IMR-90 (cell line): Measurements from ENCODE around the gene MLLT10. TPM values are rescaled to one million over a fixed set of nuclear protein-coding genes. Genes with fewer than 3 reads are reported as not detected.

ENCODE experiments used
- ATAC-seq: fragments of 200-7000 bp; cut with Tn5 transposase; 2 replicates; pipeline ENCODE4 v1.9.1; 2020; ENCODE audit warnings: low read depth, mild to moderate bottlenecking, moderate library complexity
- BruUV-seq: library from RNA; stranded (reverse); fragments of 400-500 nt; replicated peaks from 2 replicates; lab custom pipeline; 2021; lab: Mats Ljungman, UMichigan
- CTCF ChIA-PET: fragments of 300-600 bp; formaldehyde crosslinking; extraction: SDS; loops from one replicate; lab custom pipeline; 2021; ENCODE audit warnings: antibody characterized with exemption; lab: Yijun Ruan, JAX
- POLR2A ChIA-PET: fragments of 300-600 bp; sonication (Branson Sonifier 250); formaldehyde crosslinking; loops from one replicate; lab custom pipeline; 2022; ENCODE audit warnings: antibody characterized with exemption; ENCODE audit not compliant: unreplicated experiment; lab: Charles Lee
- DNase-seq: peaks from one replicate; pipeline ENCODE4 v3.0.0; 2013
- H2AFZ ChIP-seq: replicated peaks from 2 replicates; pipeline ENCODE3; 2013; ENCODE audit warnings: low read length, mild to moderate bottlenecking; ENCODE audit not compliant: poor library complexity
- H2AK5ac ChIP-seq: 2 replicates; pipeline ENCODE4 v1.6.1; 2013; ENCODE audit warnings: low read depth, low read length, inconsistent platforms
- H2AK9ac ChIP-seq: replicated peaks from 2 replicates; pipeline ENCODE3; 2013; ENCODE audit warnings: mild to moderate bottlenecking, low read depth, low read length, moderate library complexity; ENCODE audit not compliant: poor library complexity
- H2BK120ac ChIP-seq: 2 replicates; pipeline ENCODE4 v1.6.1; 2013; ENCODE audit warnings: low read depth, low read length, inconsistent platforms
- H2BK15ac ChIP-seq: 3 replicates; pipeline ENCODE4 v1.6.1; 2013; ENCODE audit warnings: low read depth, low read length, inconsistent platforms
- H2BK20ac ChIP-seq: 2 replicates; pipeline ENCODE4 v1.6.1; 2013; ENCODE audit warnings: low read depth, mild to moderate bottlenecking, inconsistent platforms, low read length, moderate library complexity
- H2BK5ac ChIP-seq: 2 replicates; pipeline ENCODE4 v1.6.1; 2013; ENCODE audit warnings: mild to moderate bottlenecking, low read depth, low read length, inconsistent platforms; ENCODE audit not compliant: poor library complexity, severe bottlenecking
- H3K14ac ChIP-seq: replicated peaks from 2 replicates; pipeline ENCODE4 v1.6.1; 2013; ENCODE audit warnings: low read depth, low read length, inconsistent platforms
- H3K18ac ChIP-seq: 2 replicates; pipeline ENCODE4 v1.6.1; 2013; ENCODE audit warnings: low read depth, low read length, control low read depth
- H3K23ac ChIP-seq: 2 replicates; pipeline ENCODE4 v1.6.1; 2013; ENCODE audit warnings: low read depth, low read length, inconsistent platforms
- H3K27ac ChIP-seq: 2 replicates; pipeline ENCODE4 v1.5.1; 2013; ENCODE audit warnings: mild to moderate bottlenecking, control low read depth, low read length; ENCODE audit not compliant: insufficient read depth
- H3K27me3 ChIP-seq: 2 replicates; pipeline ENCODE4 v1.6.1; 2013; ENCODE audit warnings: low read length; ENCODE audit not compliant: control insufficient read depth, insufficient read depth
- H3K36me3 ChIP-seq: 2 replicates; pipeline ENCODE4 v1.6.1; 2013; ENCODE audit warnings: low read length, mixed read lengths; ENCODE audit not compliant: control insufficient read depth, insufficient read depth
- H3K4ac ChIP-seq: 2 replicates; pipeline ENCODE4 v1.6.1; 2013; ENCODE audit warnings: low read depth, low read length, inconsistent platforms
- H3K4me1 ChIP-seq: 2 replicates; pipeline ENCODE4 v1.6.1; 2013; ENCODE audit warnings: low read length, mixed read lengths; ENCODE audit not compliant: control insufficient read depth, insufficient read depth
- H3K4me2 ChIP-seq: 2 replicates; pipeline ENCODE4 v1.6.1; 2013; ENCODE audit warnings: low read depth, mild to moderate bottlenecking, control low read depth, low read length, moderate library complexity
- H3K4me3 ChIP-seq: 2 replicates; pipeline ENCODE4 v1.5.1; 2013; ENCODE audit warnings: low read depth, mild to moderate bottlenecking, control low read depth, low read length, moderate library complexity; ENCODE audit not compliant: insufficient read depth
- H3K56ac ChIP-seq: 2 replicates; pipeline ENCODE4 v1.6.1; 2013; ENCODE audit warnings: low read length, inconsistent platforms; ENCODE audit not compliant: insufficient read depth; ENCODE audit errors: extremely low read depth
- H3K79me1 ChIP-seq, 2 experiments: 2 replicates each; pipeline ENCODE4 v1.6.1; 2013; ENCODE audit warnings: low read length in 2 of 2, inconsistent platforms in 1 of 2, low read depth in 1 of 2
- H3K9ac ChIP-seq: 2 replicates; pipeline ENCODE4 v1.6.1; 2013; ENCODE audit warnings: low read depth, low read length, control low read depth
- H3K9me1 ChIP-seq: 2 replicates; pipeline ENCODE4 v1.6.1; 2013; ENCODE audit warnings: low read length, inconsistent platforms; ENCODE audit not compliant: insufficient read depth
- H3K9me3 ChIP-seq: 2 replicates; pipeline ENCODE4 v1.6.1; 2013; ENCODE audit warnings: low read length; ENCODE audit not compliant: control insufficient read depth, insufficient read depth
- H4K20me1 ChIP-seq: 2 replicates; pipeline ENCODE4 v1.6.1; 2013; ENCODE audit warnings: low read length, inconsistent platforms; ENCODE audit not compliant: insufficient read depth
- H4K5ac ChIP-seq: 2 replicates; pipeline ENCODE4 v1.6.1; 2013; ENCODE audit warnings: mild to moderate bottlenecking, low read depth, low read length, control low read depth
- H4K8ac ChIP-seq, 2 experiments: 2 replicates each; pipeline ENCODE4 v1.6.1; 2013; ENCODE audit warnings: low read depth in 2 of 2, low read length in 2 of 2, control low read depth in 1 of 2, inconsistent platforms in 1 of 2
- H4K91ac ChIP-seq: 2 replicates; pipeline ENCODE4 v1.6.1; 2013; ENCODE audit warnings: low read depth, low read length, inconsistent platforms; ENCODE audit not compliant: insufficient read depth
- BHLHE40 ChIP-seq: fragments of 150-350 bp; IDR thresholded peaks from 2 replicates; pipeline ENCODE4 v1.6.1; 2016; ENCODE audit warnings: mild to moderate bottlenecking, low read depth, low read length
- CTCF ChIP-seq: conservative IDR thresholded peaks from 2 replicates; pipeline ENCODE4 v1.5.1; 2012; ENCODE audit warnings: mild to moderate bottlenecking, low read depth, low read length, improper control_type of control experiment
- ELK1 ChIP-seq: fragments of 150-350 bp; IDR thresholded peaks from 2 replicates; pipeline ENCODE4 v1.6.1; 2016; ENCODE audit warnings: low read depth, mild to moderate bottlenecking, low read length, moderate library complexity, borderline replicate concordance
- MAFK ChIP-seq: IDR thresholded peaks from 2 replicates; pipeline ENCODE4 v1.6.1; 2012; ENCODE audit warnings: low read depth, low read length, improper control_type of control experiment
- MAZ ChIP-seq: IDR thresholded peaks from 2 replicates; pipeline ENCODE4 v1.6.1; 2012; ENCODE audit warnings: low read depth, mild to moderate bottlenecking, low read length, improper control_type of control experiment, moderate library complexity, borderline replicate concordance
- MXI1 ChIP-seq: IDR thresholded peaks from 2 replicates; pipeline ENCODE4 v1.6.1; 2012; ENCODE audit warnings: low read depth, mild to moderate bottlenecking, low read length, moderate library complexity, borderline replicate concordance
- RCOR1 ChIP-seq: IDR thresholded peaks from 2 replicates; pipeline ENCODE4 v1.6.1; 2012; ENCODE audit warnings: mild to moderate bottlenecking, low read length, improper control_type of control experiment; ENCODE audit not compliant: insufficient replicate concordance
- RFX5 ChIP-seq: IDR thresholded peaks from 2 replicates; pipeline ENCODE4 v1.8.0; 2012; ENCODE audit warnings: low read depth, mild to moderate bottlenecking, low read length, moderate library complexity
- SMC3 ChIP-seq: fragments of 150-350 bp; IDR thresholded peaks from 2 replicates; pipeline ENCODE4 v1.6.1; 2016; ENCODE audit warnings: low read depth, mild to moderate bottlenecking, antibody characterized with exemption, low read length, moderate library complexity
- WGBS, 2 experiments: methylation state at CpG; one replicate each; pipeline versions ENCODE4 v1.1.5 to v1.1.7; 2013; ENCODE audit warnings: missing lambda C conversion rate in 2 of 2; ENCODE audit not compliant: insufficient read length in 1 of 2; ENCODE audit errors: extremely low coverage in 2 of 2; 5-methylcytosine and 5-hydroxymethylcytosine counted together
- dilution Hi-C: fragments of 300-500 bp; cut with HindIII; formaldehyde crosslinking; loops from one replicate; pipeline ENCODE4 v1.14.3; 2018; ENCODE audit warnings: low sequenced_read_pairs; ENCODE audit not compliant: unreplicated experiment
- in situ Hi-C: fragments of 300-500 bp; cut with MboI; formaldehyde crosslinking; loops from 3 replicates; pipeline ENCODE4 v1.14.3; 2019; ENCODE audit warnings: low sequenced_read_pairs, inconsistent platforms, mixed read lengths
- intact Hi-C: fragments of 100-400 bp; cut with micrococcal nuclease; formaldehyde crosslinking; loops from 2 replicates; pipeline ENCODE4 v1.10.0; 2022
- polyA plus RNA-seq, 3 experiments: library from polyadenylated mRNA; depleted of rRNA; stranded (reverse); fragments of >200 nt; gene quantifications; 2 replicates each; pipeline ENCODE4 v1.2.3, GENCODE V29; 2012; ENCODE audit warnings: low replicate concordance in 1 of 3
- total RNA-seq: library from RNA; depleted of rRNA; stranded (reverse); fragments of >200 nt; gene quantifications from 2 replicates; pipeline ENCODE4 v1.2.3, GENCODE V29; 2012

Gene MLLT10
- total and polyA plus RNA-seq, 2 of the 4 experiments (the other 2 are of a cell fraction) = 22.5 to 29.0 TPM

DNA sequence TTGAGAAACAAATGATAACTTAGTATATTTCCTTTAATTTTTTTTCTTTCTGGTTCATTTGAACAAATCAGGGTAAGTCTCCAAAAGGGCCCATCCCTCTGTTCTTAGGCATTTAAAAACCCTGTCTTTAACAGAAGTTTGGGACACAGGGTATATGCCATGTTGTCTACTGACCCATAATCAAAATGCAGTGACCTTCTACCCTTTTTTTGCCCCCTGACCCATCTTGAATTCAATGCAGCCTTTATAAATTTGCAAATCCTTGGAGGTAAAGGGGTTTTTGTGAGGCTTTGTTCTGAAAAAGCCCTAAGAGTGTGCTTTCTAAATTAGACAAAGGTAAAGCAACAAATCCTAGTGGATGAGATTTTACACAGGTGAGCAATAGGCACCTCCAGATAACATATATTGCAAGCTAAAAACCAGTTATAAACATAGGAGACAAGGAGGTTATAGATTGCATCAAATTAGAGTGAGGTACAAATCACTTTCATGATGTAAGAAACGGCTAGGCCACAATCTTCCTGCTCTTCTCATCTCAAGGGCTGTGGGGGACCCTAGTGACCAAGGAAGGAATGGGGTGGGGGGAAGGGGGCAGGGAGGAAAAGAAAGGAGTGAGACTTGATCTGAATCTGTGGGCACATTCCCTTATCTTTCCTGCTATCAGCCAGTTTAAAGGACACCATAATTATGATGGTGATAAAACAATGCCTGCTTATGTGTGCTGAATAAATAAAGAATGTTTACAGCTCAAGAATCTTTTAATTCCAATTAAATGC, 11.2 kb upstream of the MLLT10 start (continued):
- no peak for TF ChIP-seq ELK1

GRCh38 chr10:21523557-21524008, 10.4 kb upstream of the MLLT10 start:
- Histone ChIP-seq H3K4me1 (peaks cover 3% of the 10 kb centered on the region), H3K9me1 (0 out of 2 replicates have a peak, but pooled peaks cover 3% of the 10 kb centered on the region), H4K91ac (peak overlapping the region; percentile 67), H3K4me2 (no peak overlapping the region), H3K9ac (no peak overlapping the region; the same call in 1 of the 2 replicates), H2AFZ (peak overlapping the region; percentile 81), H3K4me3 (no peak overlapping the region), H2AK9ac (no peak overlapping the region), H4K5ac (peak overlapping the region; percentile 61), H3K23ac (peak overlapping the region; percentile 82), H3K18ac (peak overlapping the region; percentile 58; the same call in 1 of the 2 replicates), H2BK20ac (no peak overlapping the region), H3K27me3 (no peaks in the 10 kb centered on the region), H3K14ac (peak overlapping the region; percentile 60), H2BK5ac (peak overlapping the region; percentile 93), H3K4ac (peak overlapping the region; percentile 65; the same call in 1 of the 2 replicates), H3K56ac (no peak overlapping the region), H3K79me1 (peaks cover 0 to 3% of the 10 kb centered on the region in 2 experiments; a peak in 2 of 4 replicates), H2BK15ac (peak overlapping the region; percentile 77; the same call in 2 of the 3 replicates), H2AK5ac (peak overlapping the region; percentile 24; the same call in 1 of the 2 replicates), H3K27ac (peak overlapping the region; percentile 8; the same call in 1 of the 2 replicates), H4K20me1 (no peaks in the 10 kb centered on the region), H3K36me3 (no peaks in the 10 kb centered on the region), H3K9me3 (no peaks in the 10 kb centered on the region), H4K8ac (peak overlapping the region; percentile 64 to 93), H2BK120ac (peak overlapping the region; percentile 61; the same call in 1 of the 2 replicates)
- ATAC-seq (no peak), DNase-seq (peak; percentile 54)
- no CpG with 5 or more reads among the region's 3 CpGs for WGBS, 2 experiments
- no TSS peak for BruUV-seq
- ChIA-PET POLR2A (interaction anchor here (0.6 kb wide), 1 partner anchor 219 kb away, joined by 4 read pairs; no protein-coding TSS in a partner anchor), CTCF (no interaction called here)
- dilution Hi-C loops = no loop called here
- intact Hi-C loops = loop anchor here (2.0 to 10.0 kb wide), 3 partner anchors 245 to 446 kb away; no protein-coding TSS in a partner anchor
- in situ Hi-C loops = loop anchor here (25.0 kb wide), 3 partner anchors 789 to 1089 kb away; partner anchors contain the start of genes BMI1 and COMMD3
- TF ChIP-seq MAFK = no peak; the same call in 1 of the 2 replicates
- no peak for TF ChIP-seq RFX5
- no peak for TF ChIP-seq RCOR1
- TF ChIP-seq ELK1 = no peak
- TF ChIP-seq CTCF = no peak
- no peak for TF ChIP-seq SMC3
- no peak for TF ChIP-seq MAZ
- TF ChIP-seq BHLHE40 = no peak
- no peak for TF ChIP-seq MXI1
